Right lobe of liver (tissue), 6 donors: ENCODE measurements around the gene NMUR1. TPM values are rescaled to one million over a fixed set of nuclear protein-coding genes. Genes with fewer than 3 reads are reported as not detected.

ENCODE experiments used
- ATAC-seq, 4 donors: fragments of 200-7000 bp; cut with Tn5 transposase; one replicate each; pipeline ENCODE4 v1.9.1; 2020; ENCODE audit warnings: mild to moderate bottlenecking in 4 of 4, moderate library complexity in 4 of 4
- DNase-seq, 3 donors: peaks; one replicate each; pipeline ENCODE4 v3.0.0-alpha.2; 2020
- H3K27ac ChIP-seq, 3 donors: fragments of 200-600 bp; one replicate each; pipeline ENCODE4 v1.8.0; 2022
- H3K27me3 ChIP-seq, 2 donors: fragments of 200-600 bp; one replicate each; pipeline ENCODE4 v1.8.0; 2022
- H3K36me3 ChIP-seq, 4 donors: fragments of 200-600 bp; sonication (generic) in 1 of 4; one replicate each; pipeline versions ENCODE4 v1.5.1 to v1.8.0; 2017 to 2022; ENCODE audit warnings: control low read depth in 1 of 4
- H3K4me1 ChIP-seq, 4 donors: fragments of 200-600 bp; sonication (generic) in 1 of 4; one replicate each; pipeline versions ENCODE4 v1.5.1 to v1.8.0; 2017 to 2022; ENCODE audit warnings: control low read depth in 1 of 4
- H3K4me3 ChIP-seq, 3 donors: fragments of 200-600 bp; one replicate each; pipeline ENCODE4 v1.8.0; 2022
- H3K9me3 ChIP-seq, 4 donors: fragments of 200-600 bp; sonication (generic) in 1 of 4; one replicate each; pipeline versions ENCODE4 v1.5.1 to v1.8.0; 2017 to 2022; ENCODE audit warnings: control low read depth in 1 of 4
- POLR2A ChIP-seq: fragments of 450-650 bp; IDR thresholded peaks from one replicate; pipeline ENCODE4 v1.6.1; 2017; ENCODE audit warnings: antibody characterized with exemption, mild to moderate bottlenecking
- WGBS: methylation state at CpG from one replicate; pipeline ENCODE4 v1.1.6; 2018; ENCODE audit warnings: low coverage, low lambda C conversion rate; ENCODE audit not compliant: insufficient coverage; ENCODE audit errors: missing lambda C conversion rate; 5-methylcytosine and 5-hydroxymethylcytosine counted together
- intact Hi-C, 2 donors: fragments of 100-400 bp; cut with DNase I; formaldehyde crosslinking; loops; one replicate each; pipeline versions ENCODE4 v1.11.2 to v1.14.1; 2022
- total RNA-seq, 6 experiments: library from RNA; depleted of rRNA in 2 of 6; stranded (reverse); fragments of >200 nt in 2 of 6; fragmentation: NEBNext Ultra II Directional in 3 of 6; extraction: Animal tissue kit (Norgen Biotek cat#: 25700) in 3 of 6; gene quantifications; one replicate each; pipeline versions ENCODE4 v1.1.0 to v1.2.4, GENCODE V29; 2016 to 2023
- TF ChIP-seq, protein P1 (sequence below), 4 donors: fragments of 200-600 bp in 3 of 4; fragments of 450-650 bp in 1 of 4; IDR thresholded peaks; one replicate each; pipeline versions ENCODE4 v1.5.1 to v1.8.0; 2016 to 2022; ENCODE audit warnings: antibody characterized with exemption in 4 of 4, mild to moderate bottlenecking in 2 of 4
- donor health status: DM: no; HTN: yes; CAD: no.
- donor health status: DM: no; HTN: no; CAD: no.
- donor health status: DM: no; HTN: no; CAD: no.
- donor health status: DM: no; HTN: yes; CAD: no.
- donor health status: DM: no; HTN: yes; CAD: no.

Gene NMUR1
- total RNA-seq, 6 experiments from 2014 or later = 0.11 to 0.66 (median 0.36) TPM

DNA sequence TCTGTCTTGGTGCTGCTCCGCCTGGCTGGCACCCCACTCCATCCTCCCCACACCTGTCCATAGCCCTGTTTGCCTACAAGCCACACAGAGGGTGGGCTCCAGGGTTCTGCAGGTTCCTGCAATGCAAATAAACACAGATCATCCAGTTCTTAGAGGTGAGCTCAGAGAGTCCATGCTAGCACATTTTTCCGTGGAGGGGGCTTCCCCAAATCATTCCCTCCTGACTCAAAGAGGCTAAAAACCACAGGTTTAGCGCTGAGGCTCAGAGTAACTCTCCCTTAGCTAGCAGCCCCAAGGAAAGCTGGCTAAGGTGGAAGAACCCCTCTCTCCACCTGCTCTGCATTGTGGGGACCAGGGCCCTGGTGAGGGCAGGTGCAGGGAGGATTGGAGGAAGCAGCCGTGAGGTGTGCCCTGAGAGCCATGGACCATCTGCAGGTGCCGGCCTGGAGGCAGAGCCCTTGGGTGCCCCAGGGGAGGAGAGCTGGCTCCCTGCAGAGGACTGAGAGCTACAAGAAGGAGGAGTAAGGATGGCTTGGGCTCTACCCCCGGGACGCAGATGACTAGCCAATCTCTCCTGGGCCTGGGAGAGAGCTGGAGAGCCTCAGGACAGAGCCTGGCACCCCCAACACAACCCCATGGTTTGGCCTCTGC is 38.7 kb upstream of the NMUR1 start:
- H3K27me3 ChIP-seq = no peaks in the 10 kb centered on the region
- ATAC-seq = no peak
- H3K36me3 ChIP-seq = no peaks in the 10 kb centered on the region
- no peaks in the 10 kb centered on the region for H3K9me3 ChIP-seq
- DNase-seq = no peak
- WGBS = no CpG with 5 or more reads among the region's 7 CpGs
- intact Hi-C loops = no loop called here
- no peak overlapping the region for H3K27ac ChIP-seq
- no peaks in the 10 kb centered on the region for H3K4me1 ChIP-seq
- TF ChIP-seq, protein P1, sequence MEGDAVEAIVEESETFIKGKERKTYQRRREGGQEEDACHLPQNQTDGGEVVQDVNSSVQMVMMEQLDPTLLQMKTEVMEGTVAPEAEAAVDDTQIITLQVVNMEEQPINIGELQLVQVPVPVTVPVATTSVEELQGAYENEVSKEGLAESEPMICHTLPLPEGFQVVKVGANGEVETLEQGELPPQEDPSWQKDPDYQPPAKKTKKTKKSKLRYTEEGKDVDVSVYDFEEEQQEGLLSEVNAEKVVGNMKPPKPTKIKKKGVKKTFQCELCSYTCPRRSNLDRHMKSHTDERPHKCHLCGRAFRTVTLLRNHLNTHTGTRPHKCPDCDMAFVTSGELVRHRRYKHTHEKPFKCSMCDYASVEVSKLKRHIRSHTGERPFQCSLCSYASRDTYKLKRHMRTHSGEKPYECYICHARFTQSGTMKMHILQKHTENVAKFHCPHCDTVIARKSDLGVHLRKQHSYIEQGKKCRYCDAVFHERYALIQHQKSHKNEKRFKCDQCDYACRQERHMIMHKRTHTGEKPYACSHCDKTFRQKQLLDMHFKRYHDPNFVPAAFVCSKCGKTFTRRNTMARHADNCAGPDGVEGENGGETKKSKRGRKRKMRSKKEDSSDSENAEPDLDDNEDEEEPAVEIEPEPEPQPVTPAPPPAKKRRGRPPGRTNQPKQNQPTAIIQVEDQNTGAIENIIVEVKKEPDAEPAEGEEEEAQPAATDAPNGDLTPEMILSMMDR (IDR thresholded peaks at IDR 0.05) = no peak
- TF ChIP-seq POLR2A = no peak
- H3K4me3 ChIP-seq = no peak overlapping the region

DNA sequence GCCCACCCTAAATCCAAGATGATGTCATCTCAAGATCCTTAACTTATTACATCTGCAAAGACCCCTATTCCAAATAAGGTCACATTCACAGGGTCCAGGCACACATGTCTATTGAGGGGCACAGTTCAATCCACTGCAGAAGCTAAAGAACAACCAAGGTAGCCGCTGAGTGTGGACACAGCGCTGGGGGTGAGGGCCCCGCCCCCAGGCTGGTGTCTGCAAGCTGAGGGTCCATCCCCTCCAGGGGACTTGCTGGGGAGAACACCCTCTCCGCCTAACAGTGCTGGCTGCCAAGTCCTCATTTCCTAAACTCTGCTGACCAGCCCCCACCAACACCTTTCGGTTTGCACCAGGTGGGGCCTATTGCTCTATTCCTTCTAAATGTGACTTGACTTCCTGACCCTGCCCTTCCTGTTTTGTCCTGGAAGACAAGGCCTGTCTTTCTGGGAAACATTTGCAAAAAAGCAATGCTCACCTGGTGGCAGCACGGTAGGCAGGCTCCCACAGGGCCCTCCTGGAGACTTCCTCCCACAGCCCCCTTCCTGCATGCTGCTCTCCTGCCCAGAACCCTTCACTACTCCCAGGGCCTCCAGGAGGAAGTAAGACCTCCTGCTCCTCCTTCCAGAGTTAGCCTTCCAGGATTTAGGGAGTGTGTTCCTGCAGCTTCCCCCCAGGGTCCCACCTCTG is 38.0 kb upstream of the NMUR1 start:
- Histone ChIP-seq H3K36me3 (no peaks in the 10 kb centered on the region), H3K4me1 (no peaks in the 10 kb centered on the region), H3K9me3 (no peaks in the 10 kb centered on the region), H3K27me3 (no peaks in the 10 kb centered on the region), H3K4me3 (no peak overlapping the region), H3K27ac (no peak overlapping the region)
- 78% methylated on average over 2 of the region's 6 CpGs for WGBS
- ATAC-seq (no peak), DNase-seq (no peak)
- intact Hi-C loops = no loop called here
- TF ChIP-seq POLR2A = no peak
- TF ChIP-seq, protein P1 (IDR thresholded peaks at IDR 0.05) = no peak

DNA sequence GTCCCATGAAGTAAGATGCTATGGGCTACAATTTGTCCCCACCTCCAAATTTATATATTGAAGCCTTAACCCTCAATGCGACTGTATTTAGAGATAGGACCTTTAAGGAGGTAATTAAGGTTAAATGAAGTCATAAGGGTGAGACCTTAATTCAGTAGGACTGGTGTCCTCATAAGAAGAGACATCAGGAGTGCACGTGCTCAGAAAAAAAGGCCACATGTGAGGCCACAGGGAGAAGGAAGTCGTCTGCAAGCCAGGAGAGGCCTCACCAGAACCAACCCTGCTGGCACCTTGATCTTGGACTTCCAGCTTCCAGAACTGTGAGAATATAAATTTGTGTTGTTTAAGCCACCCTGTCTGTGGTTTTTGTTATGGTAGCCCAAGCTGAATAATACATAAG is 36.9 kb upstream of the NMUR1 start:
- TF ChIP-seq, protein P1 (IDR thresholded peaks at IDR 0.05) = no peak
- TF ChIP-seq POLR2A = no peak
- DNase-seq = no peak
- intact Hi-C loops = no loop called here
- Histone ChIP-seq H3K27me3 (no peaks in the 10 kb centered on the region), H3K4me1 (no peaks in the 10 kb centered on the region), H3K27ac (no peak overlapping the region), H3K4me3 (no peak overlapping the region), H3K36me3 (no peaks in the 10 kb centered on the region), H3K9me3 (no peaks in the 10 kb centered on the region)
- 79% methylated on average over 3 of the region's 3 CpGs for WGBS
- no peak for ATAC-seq

DNA sequence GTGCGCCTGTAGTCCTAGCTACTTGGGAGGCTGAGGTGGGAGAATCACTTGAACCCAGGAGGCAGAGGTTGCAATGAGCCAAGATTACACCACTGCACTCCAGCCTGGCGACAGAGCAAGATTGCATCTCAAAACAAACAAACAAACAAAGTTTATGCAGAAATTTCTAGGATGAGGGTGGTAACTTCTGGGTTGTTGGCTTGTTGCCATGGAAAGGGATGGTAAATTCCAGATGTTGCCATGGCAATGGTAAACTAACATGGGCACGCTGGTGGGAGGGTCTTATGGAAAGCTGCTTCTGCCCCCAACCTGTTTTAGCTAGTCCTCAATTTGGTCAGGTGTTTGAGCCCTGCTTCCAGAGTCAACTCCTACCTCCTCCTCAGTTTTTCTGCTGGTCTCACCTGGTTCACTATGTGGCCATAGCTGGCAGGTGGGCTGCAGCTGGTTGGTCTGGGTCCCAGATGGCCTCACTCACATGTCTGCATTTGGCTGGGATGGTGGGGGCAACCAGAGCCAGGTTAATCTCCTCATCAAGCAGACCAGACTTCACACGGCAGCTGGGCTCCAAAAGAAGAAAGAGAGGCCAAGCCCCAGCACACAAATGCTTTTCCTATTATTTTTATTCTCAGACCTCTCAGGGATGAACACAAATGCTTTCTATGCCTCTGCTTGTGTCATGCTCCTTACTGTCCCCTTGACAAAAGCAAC is 35.8 kb upstream of the NMUR1 start:
- intact Hi-C loops = no loop called here
- Histone ChIP-seq H3K27ac (no peak overlapping the region), H3K36me3 (no peaks in the 10 kb centered on the region), H3K9me3 (no peaks in the 10 kb centered on the region), H3K27me3 (no peaks in the 10 kb centered on the region), H3K4me1 (no peaks in the 10 kb centered on the region), H3K4me3 (no peak overlapping the region)
- no peak for DNase-seq
- no peak for ATAC-seq
- TF ChIP-seq, protein P1 (IDR thresholded peaks at IDR 0.05) = no peak
- no peak for TF ChIP-seq POLR2A
- WGBS = 27% methylated on average over 2 of the region's 4 CpGs
